ENCODE data around the gene CCNA2.

DNA sequence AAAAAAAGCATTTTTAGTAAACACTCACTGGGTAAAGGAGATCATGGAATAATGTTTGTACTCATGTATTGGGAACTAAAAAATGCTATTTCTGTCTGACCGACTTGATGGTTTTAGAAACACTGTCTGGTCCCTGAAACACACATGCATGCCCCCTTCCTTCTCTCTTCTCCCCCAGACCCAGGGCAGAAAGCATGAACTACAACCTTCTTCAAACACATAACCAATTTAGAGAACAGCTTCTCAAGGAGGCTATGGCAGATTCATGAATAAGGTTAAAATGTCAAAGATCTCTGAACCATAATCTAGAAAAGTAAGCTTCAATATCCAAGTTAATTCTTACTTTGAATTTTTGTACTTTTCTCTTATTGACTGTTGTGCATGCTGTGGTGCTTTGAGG is 6.0 kb downstream of the CCNA2 start:
- no peak for TF ChIP-seq GABPA (IDR thresholded peaks at IDR 0.05 in 1 of 2, conservative IDR thresholded peaks at IDR 0.05 in 1 of 2)
- no peak for TF ChIP-seq EGR1 (IDR thresholded peaks at IDR 0.05; ENCODE audit: low read depth in 2 of 2)
- TF ChIP-seq CTCF (IDR thresholded peaks at IDR 0.05; ENCODE audit: low read depth, low read length, missing input control) = no peak
